ENCODE results near the gene ZNF503. TPM values are rescaled to one million over a fixed set of nuclear protein-coding genes. Genes with fewer than 3 reads are reported as not detected.

Gene ZNF503
- polyA plus RNA-seq, 4 donors = 2.0 to 17.2 (median 8.9) TPM

GRCh38 chr10:75356484-75356883, 45.1 kb downstream of the ZNF503 start:
- no peaks in the 10 kb centered on the region for H3K36me3 ChIP-seq (ENCODE audit: control insufficient read depth in 3 of 3, insufficient read depth in 2 of 3, low read depth in 1 of 3, low read length in 3 of 3)
- DNase-seq = no peak
- 71 to 79% (median 79%) methylated on average over 6 of the region's 6 CpGs for WGBS, 3 donors

GRCh38 chr10:75355706-75356105, 45.9 kb downstream of the ZNF503 start:
- FAIRE-seq (no peak), DNase-seq (no peak)
- peaks cover 4 to 31% (median 12%) of the 10 kb centered on the region in 3 donors for H3K4me1 ChIP-seq (ENCODE audit: control insufficient read depth in 3 of 3, insufficient read depth in 2 of 3, low read depth in 1 of 3, low read length in 2 of 3)
- H3K36me3 ChIP-seq (ENCODE audit: control insufficient read depth in 3 of 3, insufficient read depth in 2 of 3, low read depth in 1 of 3, low read length in 3 of 3) = no peaks in the 10 kb centered on the region
- WGBS, 3 donors = 78 to 93% (median 79%) methylated on average over 1 of the region's 1 CpG
- no peak overlapping the region for H3K4me3 ChIP-seq (ENCODE audit: low read depth in 1 of 3, low read length in 3 of 3)
- no peaks in the 10 kb centered on the region for H3K27me3 ChIP-seq (ENCODE audit: control insufficient read depth in 3 of 3, insufficient read depth in 3 of 3, low read length in 3 of 3)
- no peak overlapping the region for H3K27ac ChIP-seq (ENCODE audit: low read depth in 1 of 3, low read length in 2 of 3)
- H3K9me3 ChIP-seq (ENCODE audit: control insufficient read depth in 2 of 2, insufficient read depth in 1 of 2, low read depth in 1 of 2, low read length in 1 of 2) = peaks cover 0 to 5% of the 10 kb centered on the region in 2 donors

More at GRCh38 chr10:75356484-75356883, 45.1 kb downstream of the ZNF503 start:
- Histone ChIP-seq H3K4me1 (ENCODE audit: control insufficient read depth in 3 of 3, insufficient read depth in 2 of 3, low read depth in 1 of 3, low read length in 2 of 3) (peaks cover 4 to 31% (median 12%) of the 10 kb centered on the region in 3 donors), H3K27ac (ENCODE audit: low read depth in 1 of 3, low read length in 2 of 3) (no peak overlapping the region), H3K27me3 (ENCODE audit: control insufficient read depth in 3 of 3, insufficient read depth in 3 of 3, low read length in 3 of 3) (no peaks in the 10 kb centered on the region), H3K4me3 (ENCODE audit: low read depth in 1 of 3, low read length in 3 of 3) (no peak overlapping the region), H3K9me3 (ENCODE audit: control insufficient read depth in 2 of 2, insufficient read depth in 1 of 2, low read depth in 1 of 2, low read length in 1 of 2) (peaks cover 0 to 5% of the 10 kb centered on the region in 2 donors)
- no peak for FAIRE-seq

GRCh38 chr10:75353183-75353582, 48.4 kb downstream of the ZNF503 start:
- FAIRE-seq (no peak), DNase-seq (no peak)
- H3K4me1 ChIP-seq (ENCODE audit: control insufficient read depth in 3 of 3, insufficient read depth in 2 of 3, low read depth in 1 of 3, low read length in 2 of 3) = peaks cover 0 to 14% (median 4%) of the 10 kb centered on the region in 3 donors
- peaks cover 0 to 5% of the 10 kb centered on the region in 2 donors for H3K9me3 ChIP-seq (ENCODE audit: control insufficient read depth in 2 of 2, insufficient read depth in 1 of 2, low read depth in 1 of 2, low read length in 1 of 2)
- 63 to 65% (median 64%) methylated on average over 7 of the region's 7 CpGs for WGBS, 3 donors
- no peak overlapping the region for H3K4me3 ChIP-seq (ENCODE audit: low read depth in 1 of 3, low read length in 3 of 3)
- H3K27ac ChIP-seq (ENCODE audit: low read depth in 1 of 3, low read length in 2 of 3) = no peak overlapping the region
- H3K27me3 ChIP-seq (ENCODE audit: control insufficient read depth in 3 of 3, insufficient read depth in 3 of 3, low read length in 3 of 3) = no peaks in the 10 kb centered on the region
- H3K36me3 ChIP-seq (ENCODE audit: control insufficient read depth in 3 of 3, insufficient read depth in 2 of 3, low read depth in 1 of 3, low read length in 3 of 3) = no peaks in the 10 kb centered on the region

GRCh38 chr10:75352650-75353049, 48.9 kb downstream of the ZNF503 start:
- no peaks in the 10 kb centered on the region for H3K27me3 ChIP-seq (ENCODE audit: control insufficient read depth in 3 of 3, insufficient read depth in 3 of 3, low read length in 3 of 3)
- no peak overlapping the region for H3K27ac ChIP-seq (ENCODE audit: low read depth in 1 of 3, low read length in 2 of 3)
- peaks cover 0 to 5% of the 10 kb centered on the region in 2 donors for H3K9me3 ChIP-seq (ENCODE audit: control insufficient read depth in 2 of 2, insufficient read depth in 1 of 2, low read depth in 1 of 2, low read length in 1 of 2)
- H3K4me3 ChIP-seq (ENCODE audit: low read depth in 1 of 3, low read length in 3 of 3) = no peak overlapping the region
- no peak for FAIRE-seq
- H3K36me3 ChIP-seq (ENCODE audit: control insufficient read depth in 3 of 3, insufficient read depth in 2 of 3, low read depth in 1 of 3, low read length in 3 of 3) = no peaks in the 10 kb centered on the region
- 54 to 60% (median 56%) methylated on average over 5 of the region's 5 CpGs for WGBS, 3 donors
- DNase-seq = peak; percentile 53 to 54
- peaks cover 0 to 11% (median 2%) of the 10 kb centered on the region in 3 donors for H3K4me1 ChIP-seq (ENCODE audit: control insufficient read depth in 3 of 3, insufficient read depth in 2 of 3, low read depth in 1 of 3, low read length in 2 of 3)

- no peaks in the 10 kb centered on the region for H3K36me3 ChIP-seq (ENCODE audit: control insufficient read depth in 3 of 3, insufficient read depth in 2 of 3, low read depth in 1 of 3, low read length in 3 of 3)
- H3K27ac ChIP-seq (ENCODE audit: low read depth in 1 of 3, low read length in 2 of 3) = no peak overlapping the region
- FAIRE-seq (no peak), DNase-seq (no peak)
- peaks cover 0 to 5% of the 10 kb centered on the region in 2 donors for H3K9me3 ChIP-seq (ENCODE audit: control insufficient read depth in 2 of 2, insufficient read depth in 1 of 2, low read depth in 1 of 2, low read length in 1 of 2)
- peaks cover 0 to 7% (median 0%) of the 10 kb centered on the region in 3 donors for H3K4me1 ChIP-seq (ENCODE audit: control insufficient read depth in 3 of 3, insufficient read depth in 2 of 3, low read depth in 1 of 3, low read length in 2 of 3)
- WGBS, 3 donors = 96 to 100% (median 99%) methylated on average over 3 of the region's 3 CpGs
- H3K4me3 ChIP-seq (ENCODE audit: low read depth in 1 of 3, low read length in 3 of 3) = no peak overlapping the region
- H3K27me3 ChIP-seq (ENCODE audit: control insufficient read depth in 3 of 3, insufficient read depth in 3 of 3, low read length in 3 of 3) = no peaks in the 10 kb centered on the region
Measured at GRCh38 chr10:75351637-75352036, 49.9 kb downstream of the ZNF503 start.

- WGBS, 3 donors = 93 to 97% (median 96%) methylated on average over 4 of the region's 4 CpGs
- Histone ChIP-seq H3K36me3 (ENCODE audit: control insufficient read depth in 3 of 3, insufficient read depth in 2 of 3, low read depth in 1 of 3, low read length in 3 of 3) (no peaks in the 10 kb centered on the region), H3K4me1 (ENCODE audit: control insufficient read depth in 3 of 3, insufficient read depth in 2 of 3, low read depth in 1 of 3, low read length in 2 of 3) (peaks cover 0 to 7% (median 0%) of the 10 kb centered on the region in 3 donors), H3K4me3 (ENCODE audit: low read depth in 1 of 3, low read length in 3 of 3) (no peak overlapping the region), H3K9me3 (ENCODE audit: control insufficient read depth in 2 of 2, insufficient read depth in 1 of 2, low read depth in 1 of 2, low read length in 1 of 2) (peaks cover 0 to 3% of the 10 kb centered on the region in 2 donors), H3K27me3 (ENCODE audit: control insufficient read depth in 3 of 3, insufficient read depth in 3 of 3, low read length in 3 of 3) (no peaks in the 10 kb centered on the region), H3K27ac (ENCODE audit: low read depth in 1 of 3, low read length in 2 of 3) (no peak overlapping the region)
- no peak for FAIRE-seq
- no peak for DNase-seq
Measured at GRCh38 chr10:75350791-75351190, 50.8 kb downstream of the ZNF503 start.

Other genes with a start within 250 kb of the ZNF503 start
- gene VDAC2, start 191.0 kb downstream of the ZNF503 start, polyA plus RNA-seq = 100 to 1,000 TPM; 169 to 313 (median 236) TPM
- gene COMTD1, start 165.8 kb downstream of the ZNF503 start, polyA plus RNA-seq = 100 to 1,000 TPM in 3 of 4 donors, 10 to 100 TPM in 1; 54.0 to 510 (median 228) TPM
- gene LRMDA, start 29.9 kb upstream of the ZNF503 start, polyA plus RNA-seq = 10 to 100 TPM in 1 of 4 donors, 1 to 10 TPM in 2, not detected in 1; 5.6 to 16.2 (median 6.0) TPM

Data from small intestine (tissue), 7 donors.